PFSK-1 (cell line): ENCODE data around the gene DNAJC25.

Experiments
- POLR2AphosphoS5 ChIP-seq: IDR thresholded peaks from 2 replicates; pipeline ENCODE4 v1.6.1; 2012; ENCODE audit warnings: low read depth, mild to moderate bottlenecking, control low read depth, low read length, moderate library complexity
- REST ChIP-seq, 2 experiments: IDR thresholded peaks; 2 replicates each; pipeline versions ENCODE4 v1.6.1 to v1.8.0; 2011 to 2012; ENCODE audit warnings: low read depth in 2 of 2, low read length in 2 of 2, control low read depth in 1 of 2, inconsistent platforms in 1 of 2, mild to moderate bottlenecking in 1 of 2, moderate library complexity in 1 of 2; ENCODE audit not compliant: insufficient read depth in 1 of 2
- SIN3A ChIP-seq: IDR thresholded peaks from 2 replicates; pipeline ENCODE4 v1.6.1; 2012; ENCODE audit warnings: mild to moderate bottlenecking, low read length, moderate library complexity, borderline replicate concordance; ENCODE audit not compliant: insufficient read depth

GRCh38 chr9:111598733-111599091 lies 32.4 kb upstream of the DNAJC25 start:
- TF ChIP-seq REST (IDR thresholded peaks at IDR 0.05; ENCODE audit: insufficient read depth in 1 of 2, low read depth in 2 of 2, low read length in 2 of 2) = no peak
- TF ChIP-seq SIN3A = no peak
- no peak for TF ChIP-seq POLR2AphosphoS5
